Heart left ventricle (tissue), 13 donors: ENCODE measurements around the gene ZEB2.

Experiments
- CTCF ChIP-seq, 12 donors: fragments of 200-600 bp; sonication (generic) in 4 of 12; IDR thresholded peaks; one replicate each; pipeline versions ENCODE4 v1.5.0 to v1.8.0; 2018 to 2022; ENCODE audit warnings: antibody characterized with exemption in 12 of 12, mild to moderate bottlenecking in 5 of 12
- POLR2A ChIP-seq, 2 donors: fragments of 450-650 bp; IDR thresholded peaks; one replicate each; pipeline ENCODE4 v1.6.1; 2017; ENCODE audit warnings: antibody characterized with exemption in 2 of 2, mild to moderate bottlenecking in 2 of 2, moderate library complexity in 2 of 2
- donor health status: ischemic (EF 13 %, LVEDD 7.1; RV severe dilation, severe dysfunction).
- donor health status: DM: no; HTN: yes; CAD: no.
- donor health status: DM: no; HTN: no; CAD: no.
- donor health status: ischemic (EF 25% LVEDD 6.9; RV normal size, moderate dysfunction).
- donor health status: ischemic (EF 25% LVEDD 5.7; RV mildly dilated, moderate dysfunction).
- donor health status: ischemic (EF 35%, LVEDD 5.7; RV mildly dilated, moderate dysfunction).
- donor health status: nonischemic (EF 11% LVEDD 7.7; RV severe dilation, severe dysfunction).
- donor health status: DM: yes; HTN: yes; CAD: no.
- donor health status: PGD.
- donor health status: ischemic (EF 29% LVEDD 5.4; RV normal size, mild dysfunction).
- donor health status: nonischemic (EF 23%, LVEDD 6.1; RV moderate dilation, normal function).

GRCh38 chr2:144453486-144454158 lies 66.3 kb downstream of the ZEB2 start:
- TF ChIP-seq CTCF (IDR thresholded peaks at IDR 0.05) (no peak), POLR2A (IDR thresholded peaks at IDR 0.05) (no peak)
